ENCODE measurements around the gene ADAMTS5. TPM values are rescaled to one million over a fixed set of nuclear protein-coding genes. Genes with fewer than 3 reads are reported as not detected.

ADAMTS5 gene
- polyA plus RNA-seq, 1 donor (not counting 4 experiments of a cell fraction or from before 2014, with no cell fraction given) = 0.01 TPM

DNA sequence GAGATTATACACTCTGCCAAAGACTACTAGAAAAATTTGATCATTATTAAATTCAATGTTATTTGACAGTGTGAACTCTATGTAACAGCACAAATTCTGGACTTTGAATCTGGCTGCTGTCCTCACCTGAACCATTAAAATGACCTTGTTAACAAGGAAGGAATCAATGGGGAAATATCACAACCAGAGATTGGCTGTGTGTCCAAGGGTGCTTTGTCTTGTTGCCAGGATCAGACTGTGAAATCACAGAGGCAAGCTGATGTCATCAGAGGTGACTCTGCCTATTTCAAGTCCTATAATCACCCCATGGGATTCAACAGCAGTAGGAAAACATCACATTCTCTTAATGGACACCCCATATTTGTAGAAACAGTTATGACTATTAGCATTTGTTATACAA, 46.8 kb downstream of the ADAMTS5 start:
- H3K27me3 ChIP-seq (ENCODE audit: control insufficient read depth, extremely low read depth, insufficient read depth, low read length) = no peaks in the 10 kb centered on the region
- no peaks in the 10 kb centered on the region for H3K9me1 ChIP-seq (ENCODE audit: control insufficient read depth, extremely low read depth, insufficient read depth, low read length)
- H3K27ac ChIP-seq (ENCODE audit: control insufficient read depth, insufficient read depth, low read length) = no peak overlapping the region
- DNase-seq (ENCODE audit: low read depth, low spot score) (no peak), FAIRE-seq (no peak)
- dilution Hi-C loops (cut with MboI; ENCODE audit: extremely low pct_ligation_motif_present, low sequenced_read_pairs) = no loop called here
- no peak overlapping the region for H3K9ac ChIP-seq (ENCODE audit: control insufficient read depth, extremely low read depth, insufficient read depth, low read length)
- H4K20me1 ChIP-seq (ENCODE audit: control insufficient read depth, extremely low read depth, insufficient read depth, low read length) = no peaks in the 10 kb centered on the region
- no peaks in the 10 kb centered on the region for H3K9me3 ChIP-seq (ENCODE audit: control insufficient read depth, low read depth, low read length)
- TF ChIP-seq EZH2 (IDR thresholded peaks at IDR 0.05; ENCODE audit: low read length) = no peak
- TF ChIP-seq, protein P1, sequence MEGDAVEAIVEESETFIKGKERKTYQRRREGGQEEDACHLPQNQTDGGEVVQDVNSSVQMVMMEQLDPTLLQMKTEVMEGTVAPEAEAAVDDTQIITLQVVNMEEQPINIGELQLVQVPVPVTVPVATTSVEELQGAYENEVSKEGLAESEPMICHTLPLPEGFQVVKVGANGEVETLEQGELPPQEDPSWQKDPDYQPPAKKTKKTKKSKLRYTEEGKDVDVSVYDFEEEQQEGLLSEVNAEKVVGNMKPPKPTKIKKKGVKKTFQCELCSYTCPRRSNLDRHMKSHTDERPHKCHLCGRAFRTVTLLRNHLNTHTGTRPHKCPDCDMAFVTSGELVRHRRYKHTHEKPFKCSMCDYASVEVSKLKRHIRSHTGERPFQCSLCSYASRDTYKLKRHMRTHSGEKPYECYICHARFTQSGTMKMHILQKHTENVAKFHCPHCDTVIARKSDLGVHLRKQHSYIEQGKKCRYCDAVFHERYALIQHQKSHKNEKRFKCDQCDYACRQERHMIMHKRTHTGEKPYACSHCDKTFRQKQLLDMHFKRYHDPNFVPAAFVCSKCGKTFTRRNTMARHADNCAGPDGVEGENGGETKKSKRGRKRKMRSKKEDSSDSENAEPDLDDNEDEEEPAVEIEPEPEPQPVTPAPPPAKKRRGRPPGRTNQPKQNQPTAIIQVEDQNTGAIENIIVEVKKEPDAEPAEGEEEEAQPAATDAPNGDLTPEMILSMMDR (optimal IDR thresholded peaks at IDR 0.05 in 1 of 3, IDR thresholded peaks at IDR 0.05 in 1 of 3, conservative IDR thresholded peaks at IDR 0.05 in 1 of 3; ENCODE audit: extremely low read depth in 1 of 3, insufficient read depth in 2 of 3, low read length in 3 of 3) = no peak
- H3K36me3 ChIP-seq (ENCODE audit: control insufficient read depth in 2 of 2, extremely low read depth in 1 of 2, insufficient read depth in 2 of 2, low read length in 2 of 2) = no peaks in the 10 kb centered on the region
- no peak overlapping the region for H3K4me2 ChIP-seq (ENCODE audit: control insufficient read depth, extremely low read depth, insufficient read depth, low read depth, low read length)
- no peak overlapping the region for H3K4me3 ChIP-seq (ENCODE audit: control insufficient read depth in 2 of 3, extremely low read depth in 1 of 3, insufficient read depth in 2 of 3, low read depth in 1 of 3, low read length in 3 of 3)
- no peaks in the 10 kb centered on the region for H3K4me1 ChIP-seq (ENCODE audit: control insufficient read depth, extremely low read depth, insufficient read depth, low read length)
- H3K79me2 ChIP-seq (ENCODE audit: control insufficient read depth, insufficient read depth, low read length) = no peaks in the 10 kb centered on the region
- no peak overlapping the region for H2AFZ ChIP-seq (ENCODE audit: control insufficient read depth, low read length)

GRCh38 chr21:26918323-26919079, 48.4 kb downstream of the ADAMTS5 start:
- Histone ChIP-seq H3K4me1 (ENCODE audit: control insufficient read depth, extremely low read depth, insufficient read depth, low read length) (no peaks in the 10 kb centered on the region), H3K79me2 (ENCODE audit: control insufficient read depth, insufficient read depth, low read length) (no peaks in the 10 kb centered on the region), H4K20me1 (ENCODE audit: control insufficient read depth, extremely low read depth, insufficient read depth, low read length) (no peaks in the 10 kb centered on the region), H3K9me3 (ENCODE audit: control insufficient read depth, low read depth, low read length) (no peaks in the 10 kb centered on the region), H3K9ac (ENCODE audit: control insufficient read depth, extremely low read depth, insufficient read depth, low read length) (no peak overlapping the region), H3K9me1 (ENCODE audit: control insufficient read depth, extremely low read depth, insufficient read depth, low read length) (no peaks in the 10 kb centered on the region), H2AFZ (ENCODE audit: control insufficient read depth, low read length) (no peak overlapping the region), H3K4me3 (ENCODE audit: control insufficient read depth in 2 of 3, extremely low read depth in 1 of 3, insufficient read depth in 2 of 3, low read depth in 1 of 3, low read length in 3 of 3) (no peak overlapping the region), H3K27me3 (ENCODE audit: control insufficient read depth, extremely low read depth, insufficient read depth, low read length) (no peaks in the 10 kb centered on the region), H3K27ac (ENCODE audit: control insufficient read depth, insufficient read depth, low read length) (no peak overlapping the region), H3K36me3 (ENCODE audit: control insufficient read depth in 2 of 2, extremely low read depth in 1 of 2, insufficient read depth in 2 of 2, low read length in 2 of 2) (no peaks in the 10 kb centered on the region), H3K4me2 (ENCODE audit: control insufficient read depth, extremely low read depth, insufficient read depth, low read depth, low read length) (no peak overlapping the region)
- no peak for DNase-seq (ENCODE audit: low read depth, low spot score)
- FAIRE-seq = no peak
- TF ChIP-seq EZH2 (IDR thresholded peaks at IDR 0.05; ENCODE audit: low read length) = no peak
- TF ChIP-seq, protein P1 (optimal IDR thresholded peaks at IDR 0.05 in 1 of 3, IDR thresholded peaks at IDR 0.05 in 1 of 3, conservative IDR thresholded peaks at IDR 0.05 in 1 of 3; ENCODE audit: extremely low read depth in 1 of 3, insufficient read depth in 2 of 3, low read length in 3 of 3) = no peak
- dilution Hi-C loops (cut with MboI; ENCODE audit: extremely low pct_ligation_motif_present, low sequenced_read_pairs) = no loop called here

Data from keratinocyte (primary cell).